Pulmonary artery endothelial cell (primary cell): Measurements from ENCODE around the gene NEK8. TPM values are rescaled to one million over a fixed set of nuclear protein-coding genes. Genes with fewer than 3 reads are reported as not detected.

Source experiments
- DNase-seq: peaks from one replicate; pipeline ENCODE4 v3.0.0-alpha.2; 2011; ENCODE audit warnings: low read depth, low spot score
- total RNA-seq: library from RNA; depleted of rRNA; stranded (reverse); fragments of >200 nt; gene quantifications from 2 replicates; pipeline ENCODE4 v1.2.3, GENCODE V29; 2014

The NEK8 gene
- total RNA-seq, result 2.0 and 2.1 TPM in 2 replicates

GRCh38 chr17:28728364-28729200 lies at the start of gene NEK8:
TSS of gene NEK8 (plus strand) at chr17:28728788. CDS start at chr17:28728814, 26 bp downstream.
- peak; percentile 68 for DNase-seq

DNA sequence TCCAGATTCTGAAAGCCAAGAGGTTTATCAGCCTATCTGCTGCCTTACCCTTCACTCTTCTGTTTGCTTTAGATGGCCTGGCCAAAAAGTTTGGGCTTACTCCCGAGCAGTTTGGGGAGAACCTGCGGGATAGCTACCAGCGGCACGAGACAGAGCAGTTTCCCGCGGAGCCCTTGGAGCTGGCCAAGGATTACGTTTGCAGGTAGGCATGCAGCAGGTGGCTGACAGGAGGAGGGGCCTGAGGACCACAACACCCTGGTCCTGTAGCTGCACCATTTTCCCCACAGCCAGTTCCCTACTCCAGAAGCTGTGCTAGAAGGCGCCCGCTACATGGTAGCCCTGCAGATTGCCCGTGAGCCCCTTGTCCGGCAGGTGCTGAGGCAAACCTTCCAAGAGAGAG lies 45.9 kb upstream of the NEK8 start:
- DNase-seq, result no peak

DNA sequence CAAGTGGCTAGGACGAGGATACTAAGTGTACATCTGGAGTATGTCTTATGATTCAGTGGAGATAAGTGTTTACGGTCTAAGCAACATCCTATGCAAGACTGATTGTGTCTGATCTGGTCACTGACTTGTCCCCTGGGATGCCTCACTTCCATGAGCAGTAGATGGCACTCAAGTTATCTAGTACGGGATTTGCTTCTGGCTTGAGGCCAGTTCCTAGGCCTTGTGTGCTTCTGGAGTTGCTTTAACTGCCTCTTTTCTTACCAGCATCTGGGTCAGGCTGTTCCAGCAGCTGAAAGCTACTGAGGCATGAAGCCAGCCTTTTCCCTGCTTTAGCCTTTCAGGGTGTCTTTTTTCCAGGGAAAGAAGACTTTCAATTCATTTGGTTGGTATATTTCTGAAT lies 43.6 kb upstream of the NEK8 start:
- no peak for DNase-seq

GRCh38 chr17:28685366-28685765 lies 43.2 kb upstream of the NEK8 start:
- no peak for DNase-seq

GRCh38 chr17:28686296-28686695 lies 42.3 kb upstream of the NEK8 start:
- DNase-seq, result no peak

- no peak for DNase-seq
Observed at GRCh38 chr17:28688481-28688880, 40.1 kb upstream of the NEK8 start.

DNA sequence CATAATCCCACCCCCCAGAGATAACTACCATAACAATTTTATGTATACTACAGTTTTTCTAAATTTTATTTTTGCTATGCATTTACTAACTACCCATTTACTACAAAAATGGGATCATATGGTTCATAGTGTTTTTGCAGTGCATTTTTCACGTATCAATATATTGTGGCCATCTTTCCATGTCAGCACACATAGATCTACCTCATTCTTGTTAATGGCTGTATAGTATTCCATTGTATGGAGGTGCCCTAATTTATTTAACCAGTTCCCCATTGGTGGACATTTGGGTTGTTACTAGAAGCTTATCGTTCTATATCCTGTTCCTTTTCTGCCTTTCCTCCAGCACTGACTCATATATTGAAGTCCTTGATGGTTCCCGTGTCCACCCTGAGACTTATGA lies 39.6 kb upstream of the NEK8 start:
- no peak for DNase-seq

GRCh38 chr17:28693869-28694268 lies 34.7 kb upstream of the NEK8 start:
- DNase-seq, result no peak

DNA sequence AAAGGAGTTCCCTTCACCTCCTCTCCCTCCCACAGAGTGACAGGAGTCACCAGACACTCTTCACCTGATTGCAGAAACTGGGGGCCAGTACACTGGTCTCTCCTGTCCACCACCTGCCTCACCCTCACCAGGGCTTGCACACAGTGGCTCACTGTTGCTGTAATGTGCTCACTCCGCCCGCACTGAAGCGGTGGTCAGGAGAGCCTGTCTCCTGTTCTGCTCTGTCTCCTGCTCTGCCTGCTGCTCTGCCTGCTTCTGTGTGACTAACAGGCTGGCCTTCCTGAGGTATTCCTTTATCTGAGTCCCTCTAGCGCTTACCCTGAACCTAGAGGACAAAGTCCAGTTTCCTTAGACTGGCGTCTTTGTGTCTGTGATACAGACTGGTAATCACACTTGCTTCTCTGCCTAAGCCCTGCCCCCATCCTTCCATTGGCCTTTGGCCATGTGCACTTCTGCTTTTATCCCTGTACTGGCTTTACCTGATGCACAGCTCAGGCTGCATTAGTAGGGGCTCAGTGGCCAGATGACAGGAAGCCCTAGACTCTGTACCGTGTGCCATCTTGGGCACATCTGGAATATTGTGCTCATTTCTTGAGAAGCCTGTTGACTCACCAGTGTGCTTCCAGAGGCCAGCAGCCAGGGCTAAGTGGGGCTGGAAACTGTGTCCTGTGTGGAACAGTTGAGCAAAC lies 30.2 kb upstream of the NEK8 start:
- DNase-seq, result no peak

GRCh38 chr17:28700278-28700677 lies 28.3 kb upstream of the NEK8 start:
- DNase-seq, result no peak

- no peak for DNase-seq
Observed at GRCh38 chr17:28700830-28701492, 27.6 kb upstream of the NEK8 start.

DNA sequence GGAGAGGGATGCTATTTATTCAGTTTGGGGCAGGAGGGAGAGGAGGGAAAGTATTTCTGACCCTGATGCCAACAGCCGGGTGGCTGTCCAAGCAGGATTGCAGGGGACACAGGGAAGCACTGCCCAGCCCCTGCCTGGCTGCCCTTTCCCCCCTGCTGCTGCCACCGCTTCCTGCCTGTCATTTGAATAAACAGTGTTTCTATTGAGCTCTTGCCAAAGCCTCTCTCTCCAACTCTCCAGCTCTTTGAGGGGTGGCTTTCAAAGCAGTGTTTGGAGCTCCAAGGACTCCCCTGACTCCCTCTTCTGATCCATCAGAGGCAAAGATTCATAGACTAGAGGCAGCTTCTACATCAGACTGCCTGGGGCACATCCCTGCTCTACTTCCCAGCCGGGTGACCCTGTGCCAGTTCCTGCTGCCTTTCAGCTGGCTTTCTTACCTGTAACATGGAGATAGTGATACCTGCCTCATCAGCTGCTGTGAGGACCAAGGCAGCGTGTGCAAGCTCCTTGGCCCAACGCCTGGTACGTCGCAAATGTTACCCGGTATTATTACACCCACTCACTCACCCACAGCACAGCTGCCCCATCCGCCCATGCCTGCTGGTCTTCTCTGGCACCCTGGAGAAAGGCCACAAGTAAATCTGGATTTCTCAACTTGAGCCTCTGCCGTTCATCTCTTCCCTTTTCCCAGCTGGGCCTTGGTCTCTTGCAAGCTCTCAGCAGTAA lies 26.4 kb upstream of the NEK8 start:
- no peak for DNase-seq

GRCh38 chr17:28702752-28703150 lies 25.8 kb upstream of the NEK8 start:
- no peak for DNase-seq

DNA sequence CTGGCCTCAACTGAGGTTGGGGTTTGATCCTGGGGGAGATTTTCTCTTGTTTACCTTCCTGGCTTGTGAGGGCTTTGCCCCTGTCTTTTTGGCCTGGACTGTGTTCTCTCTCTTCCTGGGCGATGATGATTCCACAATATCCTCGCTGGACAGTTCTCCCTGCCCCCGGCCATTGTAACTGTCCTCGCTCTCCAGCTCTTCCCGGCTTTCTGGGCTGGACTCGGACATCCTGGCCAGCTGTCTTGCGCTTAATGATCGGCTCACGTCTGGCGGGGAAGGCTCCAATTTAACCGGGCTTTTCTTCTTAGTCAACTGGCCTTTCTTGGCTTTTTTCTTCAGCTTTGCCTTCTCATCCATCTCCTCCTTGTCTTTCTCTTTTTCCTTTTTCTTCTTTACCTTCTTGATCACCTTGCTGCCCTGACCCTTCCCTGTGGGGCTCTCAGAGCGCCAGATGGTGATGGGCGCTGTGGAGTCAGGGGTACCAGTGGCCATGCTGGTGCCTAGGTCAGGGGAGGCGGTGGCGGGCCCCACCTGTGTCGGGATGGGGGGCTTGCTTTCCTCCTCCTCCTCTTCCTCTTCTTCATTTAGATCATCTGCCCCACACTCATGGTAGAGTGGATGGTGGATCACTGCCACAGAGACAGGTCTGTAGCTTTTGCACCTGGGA lies 24.9 kb upstream of the NEK8 start:
- DNase-seq, result no peak

GRCh38 chr17:28704219-28704858 lies 24.2 kb upstream of the NEK8 start:
- DNase-seq, result no peak

- DNase-seq, result no peak
Observed at GRCh38 chr17:28705074-28705659, 23.4 kb upstream of the NEK8 start.

DNA sequence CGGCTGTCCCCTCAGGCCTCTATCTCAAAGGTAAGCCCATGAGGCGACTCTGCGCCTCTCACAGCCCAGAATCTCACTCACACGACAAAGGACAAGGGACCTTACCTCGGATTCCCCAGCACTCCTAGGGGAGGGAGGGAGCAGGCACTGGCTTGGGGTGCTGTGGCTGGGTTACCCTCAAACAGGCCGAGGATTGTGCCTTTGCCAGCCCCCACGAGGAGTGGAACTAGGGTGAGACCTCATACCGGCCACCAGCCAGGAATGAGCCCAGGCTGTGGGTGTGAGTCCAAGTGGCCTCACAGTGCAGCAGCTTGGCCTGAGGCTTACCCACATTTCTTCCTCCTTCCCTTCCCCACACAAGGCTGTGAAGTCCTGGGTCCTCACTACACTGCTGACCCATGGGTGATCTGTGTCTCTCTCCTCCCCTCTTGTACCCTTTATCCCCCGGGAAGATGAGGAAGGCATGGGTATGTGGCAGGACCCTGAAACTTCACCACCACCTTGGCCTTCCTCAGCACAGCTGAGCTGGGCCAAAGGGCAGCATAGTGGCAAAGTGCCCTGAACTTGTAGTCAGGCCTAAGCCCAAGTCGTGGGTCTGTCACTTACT lies 22.8 kb upstream of the NEK8 start:
- DNase-seq, result no peak

DNA sequence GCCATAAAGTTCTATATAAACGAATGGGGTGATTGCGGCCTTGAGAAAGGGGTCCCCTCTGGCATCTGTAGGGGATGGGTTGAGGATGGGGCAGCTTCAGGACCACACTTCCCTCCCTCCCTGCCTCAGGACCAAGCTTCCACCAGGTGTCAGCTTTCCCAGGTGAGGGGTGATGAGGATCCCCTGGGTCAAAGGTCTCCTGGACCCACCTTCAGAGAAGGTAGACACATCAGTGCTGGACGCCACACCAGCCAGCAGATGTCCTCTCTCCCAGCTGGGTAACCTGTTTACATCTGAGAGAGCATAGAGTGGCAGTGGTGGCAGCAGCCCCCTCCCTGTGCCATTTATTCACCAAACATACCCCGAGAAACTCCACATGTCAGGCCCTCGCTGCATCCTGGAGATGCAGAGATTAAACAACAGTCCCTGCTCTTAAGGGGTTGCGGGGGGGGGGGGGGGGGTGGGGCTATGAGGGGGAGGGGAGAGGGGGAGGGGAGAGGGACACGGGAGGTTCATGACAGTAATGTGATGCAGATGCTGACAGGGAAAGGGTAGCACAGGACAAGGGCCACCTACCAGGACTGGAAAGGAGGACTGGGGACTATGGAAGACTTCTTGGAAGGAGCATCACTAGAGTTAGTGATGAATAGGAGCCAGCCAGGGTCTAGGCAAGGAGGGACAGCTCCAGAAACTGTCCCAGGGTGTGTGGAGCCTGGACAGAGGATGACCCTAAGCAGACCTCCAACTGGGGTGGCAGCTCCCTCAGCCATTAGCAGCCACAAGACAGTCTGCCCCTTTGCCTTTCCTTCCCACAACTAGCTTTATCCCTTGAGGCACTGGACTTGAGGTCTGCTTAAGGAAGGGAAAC lies 21.9 kb upstream of the NEK8 start:
- no peak for DNase-seq

DNA sequence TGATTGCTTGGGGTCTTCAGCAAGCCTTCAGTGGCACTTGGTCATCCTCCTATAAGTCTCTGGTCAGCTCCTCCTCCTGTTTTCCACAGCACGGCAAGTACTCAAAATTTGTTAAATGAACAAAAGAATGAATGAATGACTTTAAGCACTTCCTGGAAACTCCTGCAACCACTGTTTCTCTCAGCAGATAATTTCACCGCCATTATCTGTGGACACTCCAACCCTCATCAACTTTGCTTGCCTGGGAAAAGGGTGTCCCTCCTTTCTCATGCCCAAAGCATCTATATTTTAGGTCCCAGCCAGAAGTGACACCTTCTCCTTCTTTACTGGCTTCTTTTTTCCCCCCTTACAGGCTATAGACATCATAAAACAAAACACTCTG lies 21.3 kb upstream of the NEK8 start:
- no peak for DNase-seq
